GM10266 (cell line): ENCODE measurements around the gene GABRD.

Experiments
- DNase-seq: peaks from one replicate; pipeline ENCODE4 v3.0.0; 2012; ENCODE audit errors: extremely low spot score
- CTCF ChIP-seq: IDR thresholded peaks from 2 replicates; pipeline ENCODE4 v1.5.1; 2012; ENCODE audit warnings: mild to moderate bottlenecking, low read depth; ENCODE audit not compliant: control insufficient read depth, insufficient read depth; ENCODE audit errors: missing control alignments

The GABRD gene

GRCh38 chr1:2027961-2028583, 8.9 kb downstream of the GABRD start:
- TF ChIP-seq CTCF, result no peak
- no peak for DNase-seq

GRCh38 chr1:2028870-2029560, 9.9 kb downstream of the GABRD start:
- no peak for DNase-seq
- TF ChIP-seq CTCF, result no peak

- no peak for TF ChIP-seq CTCF
- DNase-seq, result no peak
These were observed 10.4 kb downstream of the GABRD start for GRCh38 chr1:2029561-2029960.

- TF ChIP-seq CTCF, result no peak
- DNase-seq, result no peak
These were observed 11.1 kb downstream of the GABRD start for GRCh38 chr1:2030076-2030871.

GRCh38 chr1:2031546-2032540, 12.7 kb downstream of the GABRD start:
- no peak for DNase-seq
- no peak for TF ChIP-seq CTCF

GRCh38 chr1:2032737-2033136, 13.6 kb downstream of the GABRD start:
- DNase-seq, result no peak
- TF ChIP-seq CTCF, result no peak
